Inflammatory macrophage treated with lipopolysaccharide for 4 hours (primary cell): ENCODE measurements around the gene RNF14.

ENCODE experiments used
- DNase-seq: peaks from one replicate; pipeline ENCODE4 v3.0.0-alpha.2; 2020

Gene RNF14

DNA sequence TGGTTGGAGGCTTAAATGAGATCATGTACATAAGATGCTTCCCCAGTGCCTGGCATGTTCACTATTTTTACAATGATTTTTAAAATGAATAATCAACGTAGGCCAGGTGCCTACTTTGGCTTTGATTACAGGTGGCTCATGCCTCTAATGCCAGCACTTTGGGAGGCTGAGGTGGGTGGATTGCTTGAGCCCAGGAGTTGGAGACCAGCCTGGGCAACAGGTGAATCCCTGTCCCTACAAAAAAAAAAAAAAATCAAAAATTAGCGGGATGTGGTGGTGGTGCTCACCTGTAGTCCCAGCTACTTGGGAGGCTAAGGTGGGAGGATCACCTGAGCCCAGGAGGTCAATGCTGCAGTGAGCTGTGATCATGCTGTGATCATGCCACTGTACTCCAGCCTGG is 20.1 kb upstream of the RNF14 start:
- DNase-seq: no peak

DNA sequence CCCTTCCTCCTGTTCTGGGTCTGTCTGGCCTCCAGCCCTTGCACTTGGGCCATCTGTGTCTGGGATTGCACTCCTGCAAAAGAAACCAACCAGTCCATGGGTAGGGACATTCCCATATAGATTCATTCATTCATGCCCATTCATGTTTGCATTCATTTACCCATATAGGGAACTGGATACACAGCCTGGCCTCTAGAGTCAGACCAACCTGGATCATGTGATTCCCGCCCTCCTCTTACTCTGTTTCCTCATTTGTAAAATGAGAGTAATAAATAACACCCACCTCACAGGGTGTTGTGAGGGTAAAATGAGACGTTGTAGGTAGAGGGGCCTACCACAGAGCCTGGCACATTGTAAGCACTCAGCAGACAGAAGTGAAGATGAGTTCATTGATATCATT is 19.4 kb upstream of the RNF14 start:
- DNase-seq: peak; percentile 44

DNA sequence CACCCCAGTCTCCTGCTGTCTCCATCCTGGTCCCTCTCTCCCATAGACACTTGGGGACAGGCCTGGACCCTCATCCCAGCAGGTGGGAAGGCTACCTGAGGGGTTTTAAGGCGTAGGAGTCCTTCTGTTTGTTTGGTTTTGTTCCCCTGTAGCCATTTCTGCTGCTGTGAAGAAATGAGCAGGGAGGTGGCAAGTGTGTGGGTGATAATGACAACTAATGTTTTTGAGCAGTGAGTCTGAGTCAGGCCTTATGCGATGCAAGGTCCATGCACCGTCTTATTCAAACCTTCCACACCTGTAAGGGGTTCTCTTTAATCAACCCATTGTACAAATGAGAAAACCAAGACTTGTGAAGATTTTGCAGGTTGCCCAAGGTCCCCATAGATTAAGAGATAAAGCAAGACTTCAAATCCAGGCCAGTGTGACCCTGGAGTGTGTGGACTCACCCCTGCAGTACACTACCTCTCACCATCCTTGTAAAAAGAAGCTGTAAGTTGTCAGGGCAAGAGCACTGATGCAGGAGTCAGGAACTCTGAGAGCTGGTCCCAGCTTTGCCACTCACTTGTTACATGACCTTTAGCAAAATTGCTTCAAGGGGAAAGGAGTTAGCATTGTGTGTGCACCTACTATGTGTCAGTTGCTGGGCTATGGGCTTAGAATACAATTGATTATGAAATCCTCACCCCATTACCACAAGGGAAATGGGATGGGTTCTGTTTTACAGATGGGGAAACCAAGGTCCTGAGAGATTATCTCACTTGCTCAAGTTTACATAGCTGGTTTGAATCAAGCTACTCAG is 18.5 kb upstream of the RNF14 start:
- DNase-seq: peak; percentile 34

DNA sequence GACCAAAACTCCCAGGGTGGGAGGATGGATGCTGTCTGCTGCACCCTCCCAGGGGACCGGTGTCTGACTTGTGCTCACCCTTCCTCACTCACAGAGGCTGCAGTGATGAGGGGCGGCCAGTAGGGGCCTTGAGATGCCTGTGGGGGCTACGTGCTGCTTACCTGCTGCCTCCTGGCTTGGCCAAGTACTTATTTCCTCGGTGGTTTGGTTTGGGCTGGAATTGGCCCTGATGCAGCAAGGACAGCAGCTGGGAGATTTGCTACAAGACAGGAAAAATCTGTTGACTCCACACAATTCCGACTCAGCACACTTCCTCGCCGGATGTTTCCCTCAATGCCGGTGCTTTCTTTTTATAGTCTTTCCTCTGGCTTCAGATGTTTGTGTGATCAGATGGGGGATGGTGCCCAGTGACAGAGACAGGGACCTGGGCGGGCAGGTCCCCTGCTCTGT is 17.5 kb upstream of the RNF14 start:
- no peak for DNase-seq

DNA sequence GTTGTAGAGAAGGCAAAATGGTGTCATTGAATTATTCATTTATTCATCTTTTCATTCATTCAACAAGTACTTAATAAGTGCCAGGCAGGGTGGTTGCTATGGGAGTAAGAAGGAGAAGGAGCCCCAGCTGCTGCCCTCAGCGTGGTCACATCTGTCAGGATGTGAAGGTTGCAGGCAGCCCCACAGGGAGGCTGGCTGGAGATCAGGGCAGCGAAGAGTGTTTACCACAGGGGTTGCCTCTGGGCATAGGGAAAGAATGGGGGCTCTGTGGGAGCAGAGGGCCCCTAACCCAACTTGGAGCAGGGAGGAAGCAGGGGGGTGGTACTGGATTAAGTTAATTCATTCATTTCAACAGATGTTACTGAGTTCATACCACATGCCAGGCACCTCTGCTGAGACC is 16.9 kb upstream of the RNF14 start:
- no peak for DNase-seq

DNA sequence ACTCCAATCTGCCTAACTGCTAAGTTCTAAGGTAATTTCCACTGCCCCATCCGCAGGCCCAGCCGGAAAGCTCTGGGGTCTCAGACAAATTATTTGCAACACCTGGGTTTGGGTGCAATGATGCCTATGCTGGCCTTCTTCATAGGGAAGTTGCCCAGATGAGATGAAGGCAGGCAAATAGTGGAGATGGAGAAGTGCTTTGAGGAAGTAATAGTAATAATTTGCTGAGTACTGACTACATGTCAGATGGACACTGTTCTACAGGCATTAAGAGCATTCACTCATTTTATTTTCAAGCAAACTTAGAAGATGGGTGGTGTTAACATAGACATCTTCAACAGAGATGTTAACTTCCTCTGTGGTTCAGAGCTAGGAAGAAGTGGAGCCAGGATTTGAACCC is 14.7 kb upstream of the RNF14 start:
- DNase-seq: peak; percentile 60

DNA sequence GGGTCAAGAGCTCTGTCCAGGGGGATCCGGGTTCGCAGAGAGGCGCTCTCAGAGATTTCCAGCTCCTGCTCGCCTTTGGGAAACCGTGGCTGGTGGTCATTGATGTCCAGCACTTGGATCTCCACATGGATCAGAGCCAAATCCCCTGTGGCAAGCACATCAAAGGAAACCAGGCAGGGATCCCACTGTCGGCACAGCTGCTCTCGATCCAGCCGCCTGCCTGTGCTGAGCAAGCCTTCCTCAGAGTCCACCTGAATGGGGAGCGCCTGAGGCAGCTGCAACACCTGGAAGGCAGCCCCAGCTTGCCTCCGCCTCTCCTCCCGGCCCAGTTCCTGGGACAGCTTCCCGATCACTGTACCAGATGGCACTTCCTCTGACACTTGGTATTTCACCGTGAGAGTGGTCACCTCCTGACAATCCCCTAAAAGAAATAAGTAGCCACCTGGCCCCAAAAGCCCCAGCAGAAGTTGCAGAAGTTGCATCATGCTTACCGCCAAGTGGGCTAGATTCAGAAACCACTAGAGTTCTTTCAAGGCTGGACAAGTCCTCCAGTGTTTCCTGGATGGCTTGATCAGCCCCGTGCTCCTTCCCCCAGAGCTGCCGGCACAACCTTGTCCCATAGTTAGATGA is 11.4 kb upstream of the RNF14 start:
- DNase-seq: no peak

DNA sequence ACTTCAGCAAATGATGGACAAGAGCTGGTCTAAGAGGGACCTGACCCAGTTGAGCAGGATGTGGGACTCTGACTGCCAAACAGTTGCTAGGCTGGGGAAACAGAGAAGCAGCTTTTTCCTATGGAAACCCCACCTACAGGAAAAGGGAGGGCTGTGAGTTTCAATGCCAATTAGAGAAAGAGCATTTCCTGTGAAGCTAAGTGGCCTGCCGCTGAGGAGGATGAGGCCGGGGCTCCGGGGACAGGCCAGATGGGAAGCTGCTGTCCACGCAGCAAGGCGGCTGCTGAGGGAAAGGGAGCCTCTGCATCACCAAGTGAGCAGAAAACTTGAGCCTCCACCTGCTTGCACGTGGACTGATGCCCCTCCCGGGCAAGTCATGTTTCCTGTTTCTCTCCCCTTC is 10.8 kb upstream of the RNF14 start, which contains the start of gene PCDH12:
PCDH12 (minus strand) TSS at position 90 of the 400 bp plus-strand sequence. CDS start 351 bp downstream, outside the sequence.
- DNase-seq: peak; percentile 46

DNA sequence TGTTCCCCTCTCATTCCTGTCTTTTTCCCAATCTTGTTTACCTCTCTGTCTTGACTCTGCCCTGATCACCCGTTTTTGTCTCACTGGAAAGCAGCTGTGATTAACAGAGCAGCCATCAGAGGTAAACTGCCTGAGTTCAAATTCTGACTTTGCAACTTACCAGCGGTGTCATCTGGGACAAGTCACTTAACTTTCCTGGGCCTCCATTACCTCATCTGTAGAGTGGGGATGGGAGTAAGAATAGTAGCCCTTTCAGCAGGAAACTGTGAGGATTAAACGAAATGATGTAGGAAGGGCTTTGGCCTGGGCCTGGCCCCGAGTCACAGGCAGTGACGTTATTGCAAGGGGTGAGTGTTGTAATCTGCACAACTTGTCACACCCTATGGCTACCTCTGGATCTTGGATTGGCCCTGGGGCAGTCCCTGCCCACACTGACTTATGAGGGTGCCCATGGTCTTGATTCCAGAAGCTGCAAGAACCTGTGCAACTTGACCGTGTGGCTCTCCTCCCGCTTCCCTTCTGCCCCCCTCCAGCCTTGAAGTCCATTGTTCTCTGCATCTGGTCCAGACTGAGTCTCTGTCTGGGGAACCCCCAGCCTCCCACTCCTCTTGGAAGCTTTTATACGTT is 10.2 kb upstream of the RNF14 start:
- DNase-seq: peak; percentile 95

DNA sequence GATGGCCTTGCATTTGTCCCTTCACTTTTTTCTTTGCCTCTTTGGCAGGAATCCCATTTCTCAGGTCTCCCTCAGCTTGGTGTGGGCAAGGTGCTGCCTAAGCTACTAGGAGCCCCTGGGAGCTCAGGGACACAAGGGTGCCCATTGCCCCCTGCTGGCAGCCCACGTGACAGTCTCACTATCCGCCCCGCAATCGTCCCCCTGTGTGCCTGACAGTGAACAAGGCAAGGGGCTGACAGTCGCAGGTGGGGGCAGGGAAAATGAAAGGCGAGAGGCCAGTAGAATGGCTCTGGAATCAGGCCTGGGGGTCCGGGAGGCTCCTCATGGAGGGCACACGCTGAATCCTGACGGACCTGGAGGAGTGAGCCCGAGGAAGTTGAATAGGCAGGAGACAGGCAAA is 8.9 kb upstream of the RNF14 start:
- DNase-seq: no peak

DNA sequence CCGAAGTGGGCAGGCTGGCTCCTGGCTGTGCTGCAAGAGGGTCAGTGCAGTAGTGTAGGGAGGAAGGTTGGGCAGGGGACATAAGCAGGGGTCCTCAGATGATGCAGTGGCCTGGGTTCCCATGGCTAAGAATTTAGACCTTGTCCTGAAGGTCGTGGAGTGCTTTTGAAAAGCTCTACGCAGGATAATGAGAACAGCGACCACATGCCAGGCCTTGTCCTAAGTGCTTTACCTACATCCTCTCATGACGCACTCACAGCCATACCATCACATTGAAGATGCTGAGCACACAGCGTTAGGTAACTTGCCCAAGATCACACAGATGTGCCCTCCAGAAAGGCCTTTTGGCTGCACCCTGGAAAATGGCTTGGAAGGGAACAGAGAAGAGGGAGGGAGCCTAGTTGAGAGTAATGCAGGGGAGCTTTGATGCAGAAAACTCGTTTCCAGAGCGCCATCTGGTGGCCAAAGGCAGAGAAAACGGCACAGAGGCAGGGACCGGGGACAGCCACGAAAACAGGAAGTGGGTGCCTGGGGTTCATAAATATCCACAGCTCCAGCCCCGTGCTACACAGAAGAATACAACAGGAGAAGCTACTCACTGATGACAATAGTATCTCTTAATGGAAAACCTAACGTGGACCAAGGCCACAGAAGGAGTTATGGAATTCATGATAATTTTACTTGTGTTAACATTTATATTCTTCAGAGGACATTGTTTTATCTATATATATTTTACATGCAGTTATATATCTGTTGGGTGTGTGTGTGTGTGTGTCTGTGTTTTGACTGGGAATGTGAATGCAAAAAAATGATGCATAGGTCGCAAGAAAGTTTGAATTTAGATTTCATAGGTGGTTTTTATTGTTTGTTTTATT is 8.2 kb upstream of the RNF14 start:
- DNase-seq: peak; percentile 90

DNA sequence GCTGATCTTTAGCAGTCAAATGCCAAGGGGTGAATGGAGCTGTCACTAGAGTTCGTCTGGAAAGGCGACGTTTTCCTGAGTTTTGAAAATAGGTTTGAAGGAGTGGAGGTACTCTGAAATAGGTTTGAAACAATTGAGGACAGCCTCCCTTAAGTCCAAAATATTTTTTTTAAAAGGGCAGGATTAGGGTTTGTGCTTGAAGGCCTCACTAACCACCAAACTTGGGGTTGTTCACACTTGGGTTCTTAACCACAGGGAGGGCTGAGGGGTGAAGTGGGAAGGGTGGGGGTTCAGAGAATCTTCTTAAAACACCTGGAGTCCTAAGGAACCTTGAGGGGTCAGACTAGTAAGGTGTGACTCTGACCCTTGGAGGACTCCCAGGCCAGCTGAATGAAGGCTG is 7.4 kb upstream of the RNF14 start:
- no peak for DNase-seq

DNA sequence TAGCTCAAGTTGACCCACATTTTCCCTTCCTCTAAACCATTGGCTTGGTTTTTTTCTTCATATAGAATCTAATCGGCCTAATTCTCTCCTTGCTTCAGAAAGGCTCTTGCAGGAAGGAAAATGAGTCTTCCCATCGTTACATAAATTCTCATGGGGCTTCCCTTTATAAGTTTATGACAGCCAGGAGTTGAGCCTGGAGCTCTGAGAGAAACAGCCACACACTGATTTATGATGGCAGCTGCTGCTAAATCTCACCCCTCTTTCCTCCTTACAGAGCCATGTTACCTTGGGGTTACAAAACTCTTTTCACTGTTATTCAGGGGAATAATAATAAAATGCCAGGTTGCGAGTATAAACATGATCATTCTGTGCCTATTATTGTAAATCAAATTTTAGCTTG is 5.2 kb upstream of the RNF14 start:
- DNase-seq: no peak

DNA sequence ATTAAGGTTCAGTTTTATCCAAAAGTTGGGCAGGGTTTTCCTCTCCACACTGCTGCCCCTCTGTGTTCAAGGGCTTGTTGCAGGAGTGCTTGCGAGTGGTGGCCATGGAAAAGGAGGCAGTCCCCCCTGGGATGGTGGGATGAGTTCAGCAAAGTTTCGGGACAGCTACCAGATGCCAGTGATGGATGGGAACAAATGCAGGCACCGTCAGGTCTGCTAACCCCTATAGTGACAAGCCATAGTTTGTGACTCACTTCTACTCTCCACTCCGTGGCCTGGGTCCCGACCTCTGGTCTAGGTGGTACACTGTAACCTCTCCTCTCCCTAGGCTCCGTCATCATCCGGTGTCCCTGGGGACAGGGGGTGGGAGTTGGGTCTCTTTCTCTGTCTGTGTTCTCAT is 3.8 kb upstream of the RNF14 start:
- DNase-seq: no peak

DNA sequence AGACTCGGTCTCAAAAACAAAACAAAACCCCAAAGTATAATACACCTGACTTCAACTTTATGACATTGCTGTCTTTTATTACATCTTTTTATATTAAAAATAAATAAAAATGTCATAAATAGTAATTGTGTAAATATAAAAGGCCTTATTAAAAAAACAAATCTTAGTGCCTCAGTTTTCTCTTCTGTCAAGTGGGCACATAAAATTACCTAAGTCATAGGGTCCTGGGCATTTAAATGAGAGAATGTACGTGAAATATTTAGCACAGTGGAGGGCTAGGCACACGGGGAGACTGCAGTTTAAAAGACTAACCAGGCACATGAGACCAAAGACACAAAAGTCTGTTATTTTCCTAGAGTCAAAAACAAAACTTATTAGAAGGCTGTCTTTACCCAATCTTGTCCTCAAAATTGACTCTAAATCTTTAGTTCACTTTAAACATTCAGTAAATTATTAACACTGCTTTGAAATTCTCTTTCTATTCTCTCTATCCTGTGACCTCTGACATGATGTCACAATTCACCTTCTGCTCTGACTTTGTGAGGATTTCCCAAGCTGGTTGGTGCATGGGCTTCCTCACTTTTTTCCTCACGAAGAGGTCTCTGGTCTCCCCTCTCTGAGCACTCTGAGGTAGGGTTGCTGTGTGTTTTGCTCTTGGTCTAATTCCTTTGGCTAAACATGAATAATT is 2.5 kb upstream of the RNF14 start:
- DNase-seq: no peak

DNA sequence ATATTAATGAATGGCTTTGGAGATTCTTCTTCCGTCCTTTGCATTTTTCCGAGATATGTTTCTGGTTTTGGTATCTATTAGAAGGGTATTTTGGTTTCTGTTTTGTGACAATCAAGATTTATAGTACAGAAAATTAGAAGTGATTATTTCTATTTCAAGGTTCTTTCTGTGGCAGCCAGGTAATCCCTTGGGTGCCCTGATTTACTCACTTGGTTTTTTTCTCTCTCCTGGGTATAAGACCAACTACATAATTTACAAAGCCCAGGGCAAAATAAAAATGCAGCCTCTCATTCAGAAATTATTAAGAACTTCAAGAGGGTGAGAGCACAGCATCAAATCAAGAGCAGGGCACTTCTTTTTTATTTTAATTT is 2.0 kb upstream of the RNF14 start:
- DNase-seq: no peak

DNA sequence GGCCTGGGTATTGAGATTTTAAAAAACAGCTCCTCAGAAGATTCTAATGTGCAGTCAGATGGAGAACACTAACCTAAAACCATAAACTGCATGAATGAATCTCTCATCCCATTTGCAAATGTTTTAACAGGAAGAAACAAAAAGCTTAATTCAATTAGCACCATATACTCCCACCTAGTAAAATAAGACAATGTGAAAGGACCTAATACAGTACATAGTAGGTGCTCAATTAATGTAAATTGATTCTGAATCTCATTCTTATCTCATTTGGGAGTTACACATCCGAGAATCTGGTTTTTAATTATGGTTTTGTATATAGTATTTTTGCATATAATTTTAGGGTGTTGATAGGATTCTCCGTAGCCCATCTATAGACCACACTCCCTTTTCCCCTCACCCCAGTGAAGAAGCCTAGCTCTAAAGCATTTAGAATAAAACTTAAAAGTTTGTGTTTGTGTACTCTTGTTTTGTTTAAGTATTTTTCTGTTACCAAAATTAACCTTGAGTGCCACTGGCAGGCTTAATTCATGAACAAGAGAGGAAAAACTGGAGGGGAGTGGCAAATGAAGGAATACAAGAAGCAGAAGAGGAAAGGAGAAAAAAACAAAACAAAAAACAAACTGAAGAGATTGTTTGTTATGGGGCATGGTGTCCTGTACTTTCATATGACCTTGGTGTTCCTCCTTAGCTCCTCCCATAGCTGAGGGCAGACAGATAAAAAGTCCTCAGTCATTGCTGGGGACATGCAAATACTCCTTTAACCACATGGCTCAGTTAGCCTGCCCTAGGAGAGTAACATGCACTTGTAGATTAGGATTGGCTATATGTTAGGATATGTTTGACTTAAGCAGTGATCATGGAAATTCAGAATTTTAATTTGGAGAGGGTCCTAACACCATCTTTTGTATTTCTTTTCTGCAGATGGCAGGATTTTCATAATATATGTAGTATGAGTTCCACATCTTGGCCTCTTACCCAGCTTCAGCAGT is 1.2 kb downstream of the RNF14 start:
- DNase-seq: peak; percentile 78

DNA sequence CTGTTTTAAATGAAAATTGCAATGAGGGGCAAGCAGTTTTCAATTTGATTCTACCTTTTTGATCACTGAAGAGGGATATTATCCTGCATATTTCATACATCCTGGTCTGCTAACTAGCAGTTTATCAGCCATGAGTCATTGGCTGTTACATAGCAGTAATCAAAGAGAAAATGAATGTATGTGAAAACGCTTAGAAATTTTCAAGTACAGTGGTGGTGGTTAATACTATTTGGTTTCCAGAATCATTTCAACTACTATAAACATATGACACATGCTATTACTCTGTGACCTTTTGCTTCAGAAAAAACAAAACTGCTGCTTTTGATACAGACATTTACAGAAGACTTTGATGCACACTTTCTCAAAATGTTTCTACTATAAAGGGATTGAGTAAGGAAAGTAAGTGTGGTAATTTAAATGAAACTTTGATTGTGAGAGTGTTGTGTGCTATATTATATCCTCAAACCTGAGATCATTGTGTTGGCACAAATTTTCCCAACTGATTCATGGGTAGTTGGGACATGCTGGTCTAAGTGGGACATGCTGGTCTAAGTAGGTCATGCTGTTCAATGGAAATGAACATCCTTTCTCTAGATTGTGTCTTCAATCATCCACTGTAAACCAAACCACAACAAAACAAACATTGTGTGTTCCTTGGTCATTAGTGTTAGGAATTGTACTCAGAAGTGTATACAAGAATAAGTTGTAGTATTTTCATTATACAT is 5.1 kb downstream of the RNF14 start:
- DNase-seq: no peak

DNA sequence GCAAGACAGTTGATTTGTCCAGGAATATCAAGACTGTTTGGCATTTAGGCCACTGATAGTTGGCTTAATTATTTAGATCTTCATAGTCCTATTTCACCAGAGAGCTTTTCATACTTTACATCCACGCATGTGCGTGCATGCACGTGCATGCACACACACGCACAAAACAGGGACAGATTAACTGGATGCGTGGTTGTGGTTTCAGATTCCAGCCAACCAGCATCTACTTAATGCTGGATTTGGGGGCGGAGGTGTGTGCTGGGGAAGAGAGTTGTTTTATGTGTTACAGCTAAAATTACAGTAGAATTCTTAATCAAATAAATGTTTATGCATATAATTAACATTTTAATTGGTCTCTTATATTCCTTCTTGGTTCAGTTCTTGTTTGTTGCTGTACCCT is 7.3 kb downstream of the RNF14 start:
- DNase-seq: no peak

DNA sequence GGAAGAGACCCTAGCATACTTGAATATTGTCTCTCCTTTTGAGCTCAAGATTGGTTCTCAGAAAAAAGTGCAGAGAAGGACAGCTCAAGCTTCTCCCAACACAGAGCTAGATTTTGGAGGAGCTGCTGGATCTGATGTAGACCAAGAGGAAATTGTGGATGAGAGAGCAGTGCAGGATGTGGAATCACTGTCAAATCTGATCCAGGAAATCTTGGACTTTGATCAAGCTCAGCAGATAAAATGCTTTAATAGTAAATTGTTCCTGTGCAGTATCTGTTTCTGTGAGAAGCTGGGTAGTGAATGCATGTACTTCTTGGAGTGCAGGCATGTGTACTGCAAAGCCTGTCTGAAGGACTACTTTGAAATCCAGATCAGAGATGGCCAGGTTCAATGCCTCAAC is 9.5 kb downstream of the RNF14 start:
- no peak for DNase-seq

DNA sequence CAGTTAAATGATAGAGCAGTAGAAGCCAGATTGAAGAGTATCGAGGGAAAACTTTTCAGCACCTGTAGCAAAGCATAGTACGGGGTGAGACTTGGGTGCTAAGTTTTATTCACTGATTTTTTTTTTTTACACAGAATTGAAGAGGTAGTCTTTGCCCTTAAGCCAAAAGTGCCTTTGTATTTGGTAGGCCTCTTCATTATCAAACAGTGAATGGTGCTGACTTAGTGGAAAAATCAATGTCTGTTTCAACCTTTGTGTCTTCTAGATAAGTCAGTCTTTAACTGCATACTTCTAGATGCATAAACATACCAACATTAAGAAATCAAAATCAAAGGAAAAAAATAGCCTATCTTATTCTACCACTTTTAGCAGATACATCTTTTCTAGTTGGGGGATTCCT is 13.7 kb downstream of the RNF14 start:
- no peak for DNase-seq
